Measurements from ENCODE around the gene PI16.

Gene PI16

GRCh38 chr6:37005061-37005810, 50.7 kb downstream of the PI16 start, which contains the start of gene FGD2:
Gene FGD2, plus strand, starts transcription at chr6:37005655. Its CDS starts 163 bp downstream, at chr6:37005818.
- TF ChIP-seq CTCF (IDR thresholded peaks at IDR 0.05; ENCODE audit: low read depth, low read length, missing control alignments), result no peak
- no peak for DNase-seq (ENCODE audit: extremely low read depth, low read depth)
- H3K4me3 ChIP-seq (replicated peaks; ENCODE audit: low read depth, low read length), result no peak within 1 kb of the TSS

DNA sequence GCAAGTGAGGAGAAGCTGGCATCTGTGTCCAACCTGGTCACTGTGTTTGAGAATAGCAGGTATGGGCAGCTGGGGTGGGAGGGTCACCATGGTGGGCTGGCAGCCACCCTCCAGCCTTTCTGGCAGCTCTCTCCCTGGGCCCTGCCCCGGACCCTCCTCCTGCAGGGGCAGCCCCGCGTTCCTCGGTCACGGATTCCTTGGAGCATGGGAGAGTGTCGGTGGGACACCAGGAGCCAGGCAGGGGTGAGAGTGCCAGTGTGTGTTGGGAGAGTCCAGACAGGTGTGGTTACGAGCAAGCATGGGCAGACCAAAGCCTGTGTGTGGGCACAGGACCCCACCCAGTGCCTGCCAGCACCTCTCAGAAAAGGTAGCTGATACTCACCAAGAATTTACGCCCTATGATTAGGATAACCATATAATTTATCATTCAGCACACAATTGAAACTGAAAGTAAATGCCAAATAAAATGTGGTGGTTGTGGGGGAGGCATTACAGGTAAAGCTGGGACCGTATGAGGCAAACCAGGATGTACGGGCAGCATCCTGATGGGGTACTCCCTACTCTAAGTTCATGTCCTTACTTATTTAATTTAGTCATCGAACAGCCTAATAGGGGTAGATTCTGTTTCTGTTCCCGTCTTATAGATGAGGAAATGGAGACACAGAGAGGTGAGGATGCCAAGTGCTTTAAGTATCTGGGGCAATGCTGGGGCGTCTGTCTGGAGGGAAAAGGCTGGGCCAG, 51.5 kb downstream of the PI16 start:
- no peak for TF ChIP-seq CTCF (IDR thresholded peaks at IDR 0.05; ENCODE audit: low read depth, low read length, missing control alignments)
- no peak overlapping the region for H3K4me3 ChIP-seq (replicated peaks; ENCODE audit: low read depth, low read length)
- no peak for DNase-seq (ENCODE audit: extremely low read depth, low read depth)

DNA sequence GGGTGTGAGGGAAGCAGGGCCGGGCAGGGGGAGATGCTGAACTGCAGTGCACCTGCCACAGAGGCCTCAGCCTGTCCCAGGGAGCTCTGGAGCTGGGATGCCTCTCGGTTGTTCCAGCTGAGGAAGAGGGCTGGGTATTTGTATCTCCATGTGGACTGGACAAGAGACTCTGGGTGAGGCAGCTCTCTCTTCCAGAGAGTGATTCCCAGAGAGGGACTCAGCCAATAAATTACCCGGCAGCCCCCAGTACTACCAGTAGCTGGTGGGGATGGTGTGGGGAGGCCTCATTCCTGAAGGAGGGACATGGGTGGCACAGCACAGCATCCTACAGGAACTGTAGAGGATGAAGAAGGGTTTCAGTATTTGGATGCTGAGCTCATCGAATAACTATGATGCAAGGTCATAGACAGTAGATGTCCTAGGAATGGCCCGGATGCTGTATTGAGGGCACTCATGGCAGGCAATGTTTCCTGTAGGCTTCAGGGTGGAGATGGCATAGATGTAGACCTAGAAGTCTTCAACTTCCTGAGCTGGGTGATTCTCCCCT, 52.3 kb downstream of the PI16 start:
- H3K4me3 ChIP-seq (replicated peaks; ENCODE audit: low read depth, low read length), result no peak overlapping the region
- DNase-seq (ENCODE audit: extremely low read depth, low read depth), result no peak
- no peak for TF ChIP-seq CTCF (IDR thresholded peaks at IDR 0.05; ENCODE audit: low read depth, low read length, missing control alignments)

DNA sequence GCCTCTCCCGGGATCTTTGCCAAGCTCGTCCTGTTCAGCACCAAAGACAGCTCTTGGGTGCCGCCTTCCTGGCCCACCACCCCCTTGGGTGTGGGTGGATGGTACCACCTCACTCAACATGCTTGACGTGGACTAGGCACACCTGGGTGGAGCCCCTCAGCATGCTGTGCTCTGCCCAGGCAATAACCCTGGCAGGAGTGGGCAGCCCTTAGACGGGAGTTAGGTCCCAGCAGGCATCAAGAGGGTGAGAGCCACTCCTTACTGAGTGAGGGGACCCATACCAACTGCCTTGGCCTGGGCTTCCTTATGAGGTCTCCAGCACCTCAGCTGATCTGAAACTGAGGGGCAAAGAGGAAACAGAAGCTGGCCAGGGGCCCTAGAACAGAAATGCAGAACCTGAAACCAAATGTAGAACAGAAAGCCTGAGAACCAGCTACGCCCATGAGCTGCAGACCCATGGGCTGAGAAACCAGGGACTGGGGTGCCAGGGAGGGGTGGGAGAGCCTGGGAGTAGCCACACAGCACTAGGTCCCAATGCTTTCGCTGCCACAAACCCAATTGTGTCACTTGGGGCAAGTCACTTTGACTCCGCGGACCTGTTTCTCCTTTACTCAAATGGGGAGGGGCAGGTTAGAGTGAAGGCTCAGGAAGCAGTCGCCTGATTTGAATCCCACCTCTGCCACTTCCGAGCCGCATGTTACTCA, 53.0 kb downstream of the PI16 start:
- no peak overlapping the region for H3K4me3 ChIP-seq (replicated peaks; ENCODE audit: low read depth, low read length)
- TF ChIP-seq CTCF (IDR thresholded peaks at IDR 0.05; ENCODE audit: low read depth, low read length, missing control alignments), result no peak
- no peak for DNase-seq (ENCODE audit: extremely low read depth, low read depth)

GRCh38 chr6:37008484-37009465, 54.2 kb downstream of the PI16 start:
- TF ChIP-seq CTCF (IDR thresholded peaks at IDR 0.05; ENCODE audit: low read depth, low read length, missing control alignments), result no peak
- no peak for DNase-seq (ENCODE audit: extremely low read depth, low read depth)
- H3K4me3 ChIP-seq (replicated peaks; ENCODE audit: low read depth, low read length), result no peak overlapping the region

Measured in HFF-Myc (cell line).